Memory B cell (primary cell): ENCODE measurements around the gene BLID.

Experiments used
- ATAC-seq: fragments of 150-1000 bp; cut with Tn5 transposase; 2 replicates; pipeline ENCODE4 v1.10.0; 2021; ENCODE audit warnings: low read depth, mild to moderate bottlenecking, moderate library complexity
- DNase-seq, 2 donors: peaks; one replicate each; pipeline ENCODE4 v3.0.0; 2022; ENCODE audit warnings: low spot score in 2 of 2
- H3K27ac Mint-ChIP-seq: one replicate; pipeline ENCODE4 v1.8.0; 2022; ENCODE audit warnings: mild to moderate bottlenecking, moderate library complexity, mixed read lengths
- H3K27me3 Mint-ChIP-seq: one replicate; pipeline ENCODE4 v1.8.0; 2022; ENCODE audit warnings: mixed read lengths
- H3K36me3 Mint-ChIP-seq: one replicate; pipeline ENCODE4 v1.8.0; 2022; ENCODE audit warnings: mild to moderate bottlenecking, mixed read lengths
- H3K4me1 Mint-ChIP-seq: one replicate; pipeline ENCODE4 v1.8.0; 2022; ENCODE audit warnings: mixed read lengths
- H3K4me3 Mint-ChIP-seq: one replicate; pipeline ENCODE4 v1.8.0; 2022; ENCODE audit warnings: mild to moderate bottlenecking, moderate library complexity, mixed read lengths
- H3K9me3 Mint-ChIP-seq: one replicate; pipeline ENCODE4 v1.8.0; 2022; ENCODE audit warnings: mixed read lengths

BLID gene

GRCh38 chr11:122126024-122126688, 10.1 kb upstream of the BLID start:
- no peak overlapping the region for H3K4me3 Mint-ChIP-seq
- no peaks in the 10 kb centered on the region for H3K36me3 Mint-ChIP-seq
- peaks cover 3% of the 10 kb centered on the region for H3K9me3 Mint-ChIP-seq
- no peak for ATAC-seq
- H3K4me1 Mint-ChIP-seq, result no peaks in the 10 kb centered on the region
- H3K27me3 Mint-ChIP-seq, result peaks cover 3% of the 10 kb centered on the region
- DNase-seq, result no peak
- no peak overlapping the region for H3K27ac Mint-ChIP-seq

GRCh38 chr11:122123263-122123929, 7.4 kb upstream of the BLID start:
- no peak for ATAC-seq
- Mint-ChIP-seq H3K27me3 (peaks cover 3% of the 10 kb centered on the region), H3K36me3 (no peaks in the 10 kb centered on the region), H3K27ac (no peak overlapping the region), H3K9me3 (peaks cover 3% of the 10 kb centered on the region), H3K4me1 (no peaks in the 10 kb centered on the region), H3K4me3 (no peak overlapping the region)
- no peak for DNase-seq

GRCh38 chr11:122122179-122122578, 6.2 kb upstream of the BLID start:
- Mint-ChIP-seq H3K36me3 (no peaks in the 10 kb centered on the region), H3K4me3 (no peak overlapping the region)

GRCh38 chr11:122120096-122120495, 4.1 kb upstream of the BLID start:
- no peaks in the 10 kb centered on the region for H3K36me3 Mint-ChIP-seq
- no peak overlapping the region for H3K27ac Mint-ChIP-seq
- peaks cover 2% of the 10 kb centered on the region for H3K9me3 Mint-ChIP-seq
- no peak for ATAC-seq
- no peaks in the 10 kb centered on the region for H3K4me1 Mint-ChIP-seq
- H3K4me3 Mint-ChIP-seq, result no peak overlapping the region
- DNase-seq, result no peak
- H3K27me3 Mint-ChIP-seq, result peaks cover 5% of the 10 kb centered on the region

More at GRCh38 chr11:122122179-122122578, 6.2 kb upstream of the BLID start:
- no peak for ATAC-seq
- H3K9me3 Mint-ChIP-seq, result peaks cover 2% of the 10 kb centered on the region
- H3K27ac Mint-ChIP-seq, result no peak overlapping the region
- H3K4me1 Mint-ChIP-seq, result no peaks in the 10 kb centered on the region
- peaks cover 3% of the 10 kb centered on the region for H3K27me3 Mint-ChIP-seq
- DNase-seq, result no peak

- no peak overlapping the region for H3K4me3 Mint-ChIP-seq
- no peak overlapping the region for H3K27ac Mint-ChIP-seq
- peaks cover 2% of the 10 kb centered on the region for H3K27me3 Mint-ChIP-seq
- no peak for ATAC-seq
- no peaks in the 10 kb centered on the region for H3K36me3 Mint-ChIP-seq
- no peak for DNase-seq
- H3K9me3 Mint-ChIP-seq, result no peaks in the 10 kb centered on the region
- H3K4me1 Mint-ChIP-seq, result no peaks in the 10 kb centered on the region
Measured at GRCh38 chr11:122116591-122116990, 576 bp upstream of the BLID start.

GRCh38 chr11:122114976-122115375, 1.0 kb downstream of the BLID start:
- Mint-ChIP-seq H3K4me1 (no peaks in the 10 kb centered on the region), H3K9me3 (no peaks in the 10 kb centered on the region), H3K27me3 (peaks cover 2% of the 10 kb centered on the region), H3K27ac (no peak overlapping the region), H3K36me3 (no peaks in the 10 kb centered on the region), H3K4me3 (no peak overlapping the region)
- ATAC-seq (no peak), DNase-seq (no peak)

GRCh38 chr11:122113836-122114825, 1.9 kb downstream of the BLID start:
- no peak for ATAC-seq
- no peaks in the 10 kb centered on the region for H3K9me3 Mint-ChIP-seq
- no peak for DNase-seq
- H3K4me1 Mint-ChIP-seq, result no peaks in the 10 kb centered on the region
- H3K36me3 Mint-ChIP-seq, result no peaks in the 10 kb centered on the region
- peaks cover 2% of the 10 kb centered on the region for H3K27me3 Mint-ChIP-seq
- H3K27ac Mint-ChIP-seq, result no peak overlapping the region
- H3K4me3 Mint-ChIP-seq, result no peak overlapping the region

GRCh38 chr11:122112470-122113365, 3.3 kb downstream of the BLID start:
- no peak for ATAC-seq
- no peaks in the 10 kb centered on the region for H3K36me3 Mint-ChIP-seq
- DNase-seq, result no peak
- no peak overlapping the region for H3K27ac Mint-ChIP-seq
- peaks cover 2% of the 10 kb centered on the region for H3K9me3 Mint-ChIP-seq
- peaks cover 2% of the 10 kb centered on the region for H3K27me3 Mint-ChIP-seq
- H3K4me3 Mint-ChIP-seq, result no peak overlapping the region
- H3K4me1 Mint-ChIP-seq, result peaks cover 3% of the 10 kb centered on the region

- H3K27me3 Mint-ChIP-seq, result peaks cover 5% of the 10 kb centered on the region
- no peaks in the 10 kb centered on the region for H3K36me3 Mint-ChIP-seq
- H3K4me1 Mint-ChIP-seq, result peaks cover 3% of the 10 kb centered on the region
- DNase-seq, result no peak
- no peak overlapping the region for H3K4me3 Mint-ChIP-seq
- H3K27ac Mint-ChIP-seq, result no peak overlapping the region
- no peak for ATAC-seq
- H3K9me3 Mint-ChIP-seq, result peaks cover 4% of the 10 kb centered on the region
Measured at GRCh38 chr11:122109932-122110331, 6.1 kb downstream of the BLID start.

- Mint-ChIP-seq H3K9me3 (peaks cover 4% of the 10 kb centered on the region), H3K36me3 (no peaks in the 10 kb centered on the region), H3K4me3 (no peak overlapping the region), H3K4me1 (peaks cover 3% of the 10 kb centered on the region), H3K27ac (no peak overlapping the region), H3K27me3 (peaks cover 7% of the 10 kb centered on the region)
- ATAC-seq, result no peak
- no peak for DNase-seq
Measured at GRCh38 chr11:122108828-122109227, 7.2 kb downstream of the BLID start.

GRCh38 chr11:122108192-122108799, 7.7 kb downstream of the BLID start:
- ATAC-seq (no peak), DNase-seq (no peak)
- Mint-ChIP-seq H3K36me3 (no peaks in the 10 kb centered on the region), H3K27ac (no peak overlapping the region), H3K4me1 (peaks cover 3% of the 10 kb centered on the region), H3K4me3 (no peak overlapping the region), H3K9me3 (peaks cover 4% of the 10 kb centered on the region), H3K27me3 (peaks cover 7% of the 10 kb centered on the region)

- Mint-ChIP-seq H3K4me1 (peaks cover 3% of the 10 kb centered on the region), H3K4me3 (no peak overlapping the region), H3K36me3 (no peaks in the 10 kb centered on the region), H3K27ac (no peak overlapping the region), H3K27me3 (peaks cover 7% of the 10 kb centered on the region), H3K9me3 (peaks cover 4% of the 10 kb centered on the region)
- no peak for DNase-seq
- no peak for ATAC-seq
Measured at GRCh38 chr11:122107566-122107965, 8.4 kb downstream of the BLID start.

- DNase-seq, result no peak
- Mint-ChIP-seq H3K36me3 (no peaks in the 10 kb centered on the region), H3K4me3 (no peak overlapping the region), H3K9me3 (peaks cover 4% of the 10 kb centered on the region), H3K27ac (no peak overlapping the region), H3K27me3 (peaks cover 7% of the 10 kb centered on the region), H3K4me1 (peaks cover 3% of the 10 kb centered on the region)
- ATAC-seq, result no peak
Measured at GRCh38 chr11:122107045-122107444, 9.0 kb downstream of the BLID start.
